GM12872 (cell line): Measurements from ENCODE around the gene DLX6.

ENCODE experiments used
- CTCF ChIP-seq: IDR thresholded peaks from 3 replicates; pipeline ENCODE4 v1.5.1; 2011; ENCODE audit warnings: low read depth, mild to moderate bottlenecking, low read length, moderate library complexity; ENCODE audit not compliant: insufficient read depth

DLX6 gene

GRCh38 chr7:96996111-96996957 is 9.0 kb upstream of the DLX6 start:
- no peak for TF ChIP-seq CTCF

- TF ChIP-seq CTCF = no peak
Observed at GRCh38 chr7:96996958-96997511, 8.3 kb upstream of the DLX6 start.

GRCh38 chr7:96997512-96998032 is 7.8 kb upstream of the DLX6 start:
- no peak for TF ChIP-seq CTCF

DNA sequence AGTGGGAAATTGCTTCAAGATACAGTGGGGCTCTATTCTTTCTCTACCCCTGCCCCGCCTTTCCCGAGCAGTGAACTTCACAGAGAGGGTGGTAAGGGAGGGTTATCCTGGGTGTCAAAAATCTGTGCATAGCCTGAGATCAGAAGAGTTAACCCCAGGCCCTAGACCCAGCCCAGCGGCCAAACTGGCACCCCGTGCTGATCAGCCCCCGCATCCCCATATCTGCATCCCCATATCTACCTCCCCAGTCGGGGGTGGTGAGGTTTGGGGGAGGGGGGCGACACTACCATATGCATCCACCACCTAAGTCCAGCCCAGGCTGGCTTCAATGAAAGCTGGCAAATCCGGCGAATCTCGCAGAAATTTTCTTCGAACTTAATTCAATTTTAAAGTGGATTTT is 7.0 kb upstream of the DLX6 start:
- TF ChIP-seq CTCF = no peak

- no peak for TF ChIP-seq CTCF
Observed at GRCh38 chr7:96998744-96999143, 6.6 kb upstream of the DLX6 start.

DNA sequence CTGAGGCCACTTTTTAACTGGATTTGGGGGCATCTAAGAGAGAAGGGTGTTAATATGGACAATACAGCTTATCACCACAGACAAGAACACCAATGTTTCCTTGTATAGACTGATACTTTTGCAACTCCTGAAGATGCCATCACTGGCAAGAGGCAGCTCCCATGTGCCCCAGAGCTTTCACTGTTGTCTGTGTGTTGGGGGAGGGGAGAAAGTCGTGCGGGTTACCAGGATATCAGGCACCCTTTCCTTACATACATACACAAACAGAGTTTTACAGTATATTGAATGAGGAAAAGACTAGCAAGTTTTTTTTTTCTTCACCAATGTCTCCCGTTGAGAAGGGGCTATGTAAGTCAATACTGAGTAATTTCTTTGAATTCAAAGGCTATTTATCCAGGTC is 4.1 kb upstream of the DLX6 start:
- TF ChIP-seq CTCF = no peak

- TF ChIP-seq CTCF = no peak
Observed at GRCh38 chr7:97001656-97002554, 3.4 kb upstream of the DLX6 start.
